HEK293 (cell line): ENCODE data around the gene ARHGAP45.
A peak's percentile ranks its signal among the peaks of the same experiment; 100 is the strongest.

Source experiments
- EGR2 ChIP-seq: fragments of 450-650 bp; formaldehyde crosslinking; IDR thresholded peaks from 2 replicates; pipeline ENCODE4 v1.5.1; 2016; ENCODE audit warnings: low read depth, missing biosample characterization, missing genetic modification characterization
- KLF1 ChIP-seq: fragments of 450-650 bp; formaldehyde crosslinking; IDR thresholded peaks from 2 replicates; pipeline ENCODE4 v1.5.1; 2016; ENCODE audit warnings: missing biosample characterization, missing genetic modification characterization
- OVOL3 ChIP-seq: fragments of 450-650 bp; formaldehyde crosslinking; IDR thresholded peaks from 2 replicates; pipeline ENCODE4 v1.5.1; 2016; ENCODE audit warnings: missing biosample characterization, missing genetic modification characterization
- RBAK ChIP-seq: fragments of 450-650 bp; formaldehyde crosslinking; IDR thresholded peaks from 2 replicates; pipeline ENCODE4 v1.5.1; 2016; ENCODE audit warnings: missing biosample characterization, missing genetic modification characterization
- REPIN1 ChIP-seq: fragments of 450-650 bp; formaldehyde crosslinking; IDR thresholded peaks from 2 replicates; pipeline ENCODE4 v1.5.1; 2017; ENCODE audit warnings: missing biosample characterization, missing genetic modification characterization, low read depth
- SCRT1 ChIP-seq: fragments of 450-650 bp; formaldehyde crosslinking; IDR thresholded peaks from 2 replicates; pipeline ENCODE4 v1.5.1; 2016; ENCODE audit warnings: missing biosample characterization, missing genetic modification characterization, borderline replicate concordance
- SP2 ChIP-seq: fragments of 450-650 bp; formaldehyde crosslinking; IDR thresholded peaks from 2 replicates; pipeline ENCODE4 v1.5.1; 2016; ENCODE audit warnings: missing biosample characterization, missing genetic modification characterization
- YY1 ChIP-seq: fragments of 450-650 bp; formaldehyde crosslinking; IDR thresholded peaks from 2 replicates; pipeline ENCODE4 v1.5.1; 2018; ENCODE audit warnings: missing biosample characterization, missing genetic modification characterization
- ZBTB20 ChIP-seq: fragments of 450-650 bp; formaldehyde crosslinking; IDR thresholded peaks from 2 replicates; pipeline ENCODE4 v1.5.1; 2016; ENCODE audit warnings: missing biosample characterization, missing genetic modification characterization
- ZFP69B ChIP-seq: fragments of 450-650 bp; formaldehyde crosslinking; IDR thresholded peaks from 2 replicates; pipeline ENCODE4 v1.5.1; 2016; ENCODE audit warnings: missing biosample characterization, missing genetic modification characterization
- ZNF114 ChIP-seq: fragments of 450-650 bp; formaldehyde crosslinking; IDR thresholded peaks from 2 replicates; pipeline ENCODE4 v1.5.0; 2017; ENCODE audit warnings: missing biosample characterization, missing genetic modification characterization
- ZNF146 ChIP-seq: fragments of 450-650 bp; formaldehyde crosslinking; IDR thresholded peaks from 2 replicates; pipeline ENCODE4 v1.5.1; 2016; ENCODE audit warnings: missing biosample characterization, missing genetic modification characterization
- ZNF335 ChIP-seq: fragments of 450-650 bp; formaldehyde crosslinking; conservative IDR thresholded peaks from 2 replicates; pipeline ENCODE4 v1.5.1; 2016; ENCODE audit warnings: missing biosample characterization, missing genetic modification characterization
- ZNF354C ChIP-seq: fragments of 450-650 bp; formaldehyde crosslinking; IDR thresholded peaks from 2 replicates; pipeline ENCODE4 v1.5.1; 2016; ENCODE audit warnings: missing biosample characterization, missing genetic modification characterization, low read depth, borderline replicate concordance
- ZNF391 ChIP-seq: fragments of 450-650 bp; formaldehyde crosslinking; IDR thresholded peaks from 2 replicates; pipeline ENCODE4 v1.5.1; 2016; ENCODE audit warnings: low read depth, missing biosample characterization, missing genetic modification characterization, borderline replicate concordance
- ZNF394 ChIP-seq: fragments of 450-650 bp; formaldehyde crosslinking; IDR thresholded peaks from 2 replicates; pipeline ENCODE4 v1.5.1; 2016; ENCODE audit warnings: missing biosample characterization, missing genetic modification characterization, mild to moderate bottlenecking, moderate library complexity, borderline replicate concordance
- ZNF514 ChIP-seq: fragments of 450-650 bp; formaldehyde crosslinking; IDR thresholded peaks from 2 replicates; pipeline ENCODE4 v1.5.1; 2016; ENCODE audit warnings: missing biosample characterization, missing genetic modification characterization
- ZNF529 ChIP-seq: fragments of 450-650 bp; formaldehyde crosslinking; IDR thresholded peaks from 2 replicates; pipeline ENCODE4 v1.5.1; 2017; ENCODE audit warnings: missing genetic modification characterization, missing biosample characterization; ENCODE audit not compliant: insufficient replicate concordance
- ZNF558 ChIP-seq: fragments of 450-650 bp; formaldehyde crosslinking; IDR thresholded peaks from 2 replicates; pipeline ENCODE4 v1.5.1; 2016; ENCODE audit warnings: missing biosample characterization, missing genetic modification characterization
- ZNF785 ChIP-seq: fragments of 450-650 bp; formaldehyde crosslinking; IDR thresholded peaks from 2 replicates; pipeline ENCODE4 v1.5.1; 2016; ENCODE audit warnings: missing biosample characterization, missing genetic modification characterization
- ZNF843 ChIP-seq: fragments of 450-650 bp; formaldehyde crosslinking; IDR thresholded peaks from 2 replicates; pipeline ENCODE4 v1.5.1; 2016; ENCODE audit warnings: missing biosample characterization, missing genetic modification characterization
- TF ChIP-seq, protein P1 (sequence below): fragments of 450-650 bp; formaldehyde crosslinking; optimal IDR thresholded peaks from 2 replicates; pipeline ENCODE3; 2016; ENCODE audit warnings: missing biosample characterization, mild to moderate bottlenecking, missing genetic modification characterization
- TF ChIP-seq, protein P2 (sequence below): fragments of 450-650 bp; IDR thresholded peaks from 2 replicates; pipeline ENCODE4 v1.5.1; 2018; ENCODE audit warnings: missing biosample characterization, missing genetic modification characterization
- TF ChIP-seq, protein P3 (sequence below): fragments of 450-650 bp; formaldehyde crosslinking; IDR thresholded peaks from 2 replicates; pipeline ENCODE4 v1.5.1; 2017; ENCODE audit warnings: missing biosample characterization, mild to moderate bottlenecking, missing genetic modification characterization, moderate library complexity
- TF ChIP-seq, protein P4 (sequence below): fragments of 450-650 bp; IDR thresholded peaks from 2 replicates; pipeline ENCODE4 v1.5.1; 2018; ENCODE audit warnings: missing biosample characterization, mild to moderate bottlenecking, missing genetic modification characterization
- TF ChIP-seq, protein P5 (sequence below): fragments of 450-650 bp; formaldehyde crosslinking; IDR thresholded peaks from 2 replicates; pipeline ENCODE4 v1.5.1; 2016; ENCODE audit warnings: missing biosample characterization, missing genetic modification characterization
- TF ChIP-seq, protein P6 (sequence below): fragments of 450-650 bp; formaldehyde crosslinking; IDR thresholded peaks from 2 replicates; pipeline ENCODE4 v1.5.1; 2016; ENCODE audit warnings: missing biosample characterization, missing genetic modification characterization, borderline replicate concordance
- TF ChIP-seq, protein P7 (sequence below): fragments of 450-650 bp; formaldehyde crosslinking; IDR thresholded peaks from 2 replicates; pipeline ENCODE4 v1.5.1; 2016; ENCODE audit warnings: missing biosample characterization, missing genetic modification characterization

The ARHGAP45 gene

DNA sequence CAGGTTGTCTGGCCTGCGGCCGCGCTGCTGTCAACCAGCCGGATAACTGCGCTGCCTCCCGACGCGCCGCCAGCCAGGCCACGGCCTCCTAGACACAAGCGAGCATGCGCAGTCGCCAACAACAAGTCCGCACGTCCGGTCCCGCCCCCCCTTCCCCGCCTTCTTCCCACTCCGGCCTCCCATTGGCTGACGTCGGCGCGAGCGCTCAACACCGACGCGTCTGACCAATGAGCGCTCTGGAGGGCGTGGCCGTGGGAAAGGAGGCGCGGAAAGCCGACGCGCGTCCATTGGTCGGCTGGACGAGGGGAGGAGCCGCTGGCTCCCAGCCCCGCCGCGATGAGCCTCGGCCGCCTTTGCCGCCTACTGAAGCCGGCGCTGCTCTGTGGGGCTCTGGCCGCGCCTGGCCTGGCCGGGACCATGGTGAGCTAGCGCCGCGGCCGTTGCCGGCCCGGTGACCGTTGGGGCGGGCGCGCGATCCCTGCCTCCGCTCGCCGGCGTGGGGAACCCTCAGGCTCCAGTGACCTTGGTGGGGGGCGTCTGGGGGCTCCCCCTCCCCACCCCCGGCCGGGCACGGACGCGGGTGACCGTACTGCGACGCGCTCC, 36.8 kb downstream of the ARHGAP45 start, which contains the start of gene GPX4 (continued):
- TF ChIP-seq ZNF354C (tag by site-specific recombination) = no peak
- TF ChIP-seq ZNF391 (tag by site-specific recombination) = peak; percentile 42; the same call in 1 of the 2 replicates
- TF ChIP-seq, protein P1, sequence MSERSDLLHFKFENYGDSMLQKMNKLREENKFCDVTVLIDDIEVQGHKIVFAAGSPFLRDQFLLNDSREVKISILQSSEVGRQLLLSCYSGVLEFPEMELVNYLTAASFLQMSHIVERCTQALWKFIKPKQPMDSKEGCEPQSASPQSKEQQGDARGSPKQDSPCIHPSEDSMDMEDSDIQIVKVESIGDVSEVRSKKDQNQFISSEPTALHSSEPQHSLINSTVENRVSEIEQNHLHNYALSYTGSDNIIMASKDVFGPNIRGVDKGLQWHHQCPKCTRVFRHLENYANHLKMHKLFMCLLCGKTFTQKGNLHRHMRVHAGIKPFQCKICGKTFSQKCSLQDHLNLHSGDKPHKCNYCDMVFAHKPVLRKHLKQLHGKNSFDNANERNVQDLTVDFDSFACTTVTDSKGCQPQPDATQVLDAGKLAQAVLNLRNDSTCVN = peak; percentile 85
- TF ChIP-seq OVOL3 (tag by site-specific recombination) = no peak
- TF ChIP-seq, protein P2, sequence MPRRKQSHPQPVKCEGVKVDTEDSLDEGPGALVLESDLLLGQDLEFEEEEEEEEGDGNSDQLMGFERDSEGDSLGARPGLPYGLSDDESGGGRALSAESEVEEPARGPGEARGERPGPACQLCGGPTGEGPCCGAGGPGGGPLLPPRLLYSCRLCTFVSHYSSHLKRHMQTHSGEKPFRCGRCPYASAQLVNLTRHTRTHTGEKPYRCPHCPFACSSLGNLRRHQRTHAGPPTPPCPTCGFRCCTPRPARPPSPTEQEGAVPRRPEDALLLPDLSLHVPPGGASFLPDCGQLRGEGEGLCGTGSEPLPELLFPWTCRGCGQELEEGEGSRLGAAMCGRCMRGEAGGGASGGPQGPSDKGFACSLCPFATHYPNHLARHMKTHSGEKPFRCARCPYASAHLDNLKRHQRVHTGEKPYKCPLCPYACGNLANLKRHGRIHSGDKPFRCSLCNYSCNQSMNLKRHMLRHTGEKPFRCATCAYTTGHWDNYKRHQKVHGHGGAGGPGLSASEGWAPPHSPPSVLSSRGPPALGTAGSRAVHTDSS = no peak
- TF ChIP-seq, protein P3, sequence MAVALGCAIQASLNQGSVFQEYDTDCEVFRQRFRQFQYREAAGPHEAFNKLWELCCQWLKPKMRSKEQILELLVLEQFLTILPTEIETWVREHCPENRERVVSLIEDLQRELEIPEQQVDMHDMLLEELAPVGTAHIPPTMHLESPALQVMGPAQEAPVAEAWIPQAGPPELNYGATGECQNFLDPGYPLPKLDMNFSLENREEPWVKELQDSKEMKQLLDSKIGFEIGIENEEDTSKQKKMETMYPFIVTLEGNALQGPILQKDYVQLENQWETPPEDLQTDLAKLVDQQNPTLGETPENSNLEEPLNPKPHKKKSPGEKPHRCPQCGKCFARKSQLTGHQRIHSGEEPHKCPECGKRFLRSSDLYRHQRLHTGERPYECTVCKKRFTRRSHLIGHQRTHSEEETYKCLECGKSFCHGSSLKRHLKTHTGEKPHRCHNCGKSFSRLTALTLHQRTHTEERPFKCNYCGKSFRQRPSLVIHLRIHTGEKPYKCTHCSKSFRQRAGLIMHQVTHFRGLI = no peak
- TF ChIP-seq KLF1 (tag by site-specific recombination) = peak; percentile 24; the same call in 1 of the 2 replicates
- peak; percentile 35; the same call in 1 of the 2 replicates for TF ChIP-seq YY1 (tag by site-specific recombination)
- TF ChIP-seq ZNF114 (tag by site-specific recombination) = no peak
- no peak for TF ChIP-seq EGR2 (tag by site-specific recombination)
- TF ChIP-seq ZBTB20 = peak; percentile 54; the same call in 1 of the 2 replicates
- TF ChIP-seq, protein P4, sequence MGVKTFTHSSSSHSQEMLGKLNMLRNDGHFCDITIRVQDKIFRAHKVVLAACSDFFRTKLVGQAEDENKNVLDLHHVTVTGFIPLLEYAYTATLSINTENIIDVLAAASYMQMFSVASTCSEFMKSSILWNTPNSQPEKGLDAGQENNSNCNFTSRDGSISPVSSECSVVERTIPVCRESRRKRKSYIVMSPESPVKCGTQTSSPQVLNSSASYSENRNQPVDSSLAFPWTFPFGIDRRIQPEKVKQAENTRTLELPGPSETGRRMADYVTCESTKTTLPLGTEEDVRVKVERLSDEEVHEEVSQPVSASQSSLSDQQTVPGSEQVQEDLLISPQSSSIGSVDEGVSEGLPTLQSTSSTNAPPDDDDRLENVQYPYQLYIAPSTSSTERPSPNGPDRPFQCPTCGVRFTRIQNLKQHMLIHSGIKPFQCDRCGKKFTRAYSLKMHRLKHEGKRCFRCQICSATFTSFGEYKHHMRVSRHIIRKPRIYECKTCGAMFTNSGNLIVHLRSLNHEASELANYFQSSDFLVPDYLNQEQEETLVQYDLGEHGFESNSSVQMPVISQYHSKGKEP (tag by site-specific recombination) = no peak
- peak; percentile 86 for TF ChIP-seq ZNF785 (tag by site-specific recombination)
- TF ChIP-seq ZNF335 = peak; percentile 58
- no peak for TF ChIP-seq ZNF558 (tag by site-specific recombination)
- no peak for TF ChIP-seq ZNF514 (tag by site-specific recombination)
- no peak for TF ChIP-seq ZNF843 (tag by site-specific recombination)
- peak; percentile 100 for TF ChIP-seq SP2 (tag by site-specific recombination)
- 0 out of 2 replicates have a peak, but pooled peaks have one; percentile 32 for TF ChIP-seq ZFP69B (tag by site-specific recombination)
- TF ChIP-seq, protein P5, sequence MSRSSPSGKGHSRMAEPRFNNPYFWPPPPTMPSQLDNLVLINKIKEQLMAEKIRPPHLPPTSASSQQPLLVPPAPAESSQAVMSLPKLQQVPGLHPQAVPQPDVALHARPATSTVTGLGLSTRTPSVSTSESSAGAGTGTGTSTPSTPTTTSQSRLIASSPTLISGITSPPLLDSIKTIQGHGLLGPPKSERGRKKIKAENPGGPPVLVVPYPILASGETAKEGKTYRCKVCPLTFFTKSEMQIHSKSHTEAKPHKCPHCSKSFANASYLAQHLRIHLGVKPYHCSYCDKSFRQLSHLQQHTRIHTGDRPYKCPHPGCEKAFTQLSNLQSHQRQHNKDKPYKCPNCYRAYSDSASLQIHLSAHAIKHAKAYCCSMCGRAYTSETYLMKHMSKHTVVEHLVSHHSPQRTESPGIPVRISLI (tag by site-specific recombination) = no peak
- no peak for TF ChIP-seq REPIN1
- TF ChIP-seq ZNF394 = no peak
- no peak for TF ChIP-seq ZNF529 (tag by site-specific recombination)
- TF ChIP-seq, protein P6, sequence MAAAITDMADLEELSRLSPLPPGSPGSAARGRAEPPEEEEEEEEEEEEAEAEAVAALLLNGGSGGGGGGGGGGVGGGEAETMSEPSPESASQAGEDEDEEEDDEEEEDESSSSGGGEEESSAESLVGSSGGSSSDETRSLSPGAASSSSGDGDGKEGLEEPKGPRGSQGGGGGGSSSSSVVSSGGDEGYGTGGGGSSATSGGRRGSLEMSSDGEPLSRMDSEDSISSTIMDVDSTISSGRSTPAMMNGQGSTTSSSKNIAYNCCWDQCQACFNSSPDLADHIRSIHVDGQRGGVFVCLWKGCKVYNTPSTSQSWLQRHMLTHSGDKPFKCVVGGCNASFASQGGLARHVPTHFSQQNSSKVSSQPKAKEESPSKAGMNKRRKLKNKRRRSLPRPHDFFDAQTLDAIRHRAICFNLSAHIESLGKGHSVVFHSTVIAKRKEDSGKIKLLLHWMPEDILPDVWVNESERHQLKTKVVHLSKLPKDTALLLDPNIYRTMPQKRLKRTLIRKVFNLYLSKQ (tag by site-specific recombination) = no peak
- TF ChIP-seq SCRT1 (tag by site-specific recombination) = no peak
- TF ChIP-seq RBAK (tag by site-specific recombination) = no peak
- TF ChIP-seq, protein P7, sequence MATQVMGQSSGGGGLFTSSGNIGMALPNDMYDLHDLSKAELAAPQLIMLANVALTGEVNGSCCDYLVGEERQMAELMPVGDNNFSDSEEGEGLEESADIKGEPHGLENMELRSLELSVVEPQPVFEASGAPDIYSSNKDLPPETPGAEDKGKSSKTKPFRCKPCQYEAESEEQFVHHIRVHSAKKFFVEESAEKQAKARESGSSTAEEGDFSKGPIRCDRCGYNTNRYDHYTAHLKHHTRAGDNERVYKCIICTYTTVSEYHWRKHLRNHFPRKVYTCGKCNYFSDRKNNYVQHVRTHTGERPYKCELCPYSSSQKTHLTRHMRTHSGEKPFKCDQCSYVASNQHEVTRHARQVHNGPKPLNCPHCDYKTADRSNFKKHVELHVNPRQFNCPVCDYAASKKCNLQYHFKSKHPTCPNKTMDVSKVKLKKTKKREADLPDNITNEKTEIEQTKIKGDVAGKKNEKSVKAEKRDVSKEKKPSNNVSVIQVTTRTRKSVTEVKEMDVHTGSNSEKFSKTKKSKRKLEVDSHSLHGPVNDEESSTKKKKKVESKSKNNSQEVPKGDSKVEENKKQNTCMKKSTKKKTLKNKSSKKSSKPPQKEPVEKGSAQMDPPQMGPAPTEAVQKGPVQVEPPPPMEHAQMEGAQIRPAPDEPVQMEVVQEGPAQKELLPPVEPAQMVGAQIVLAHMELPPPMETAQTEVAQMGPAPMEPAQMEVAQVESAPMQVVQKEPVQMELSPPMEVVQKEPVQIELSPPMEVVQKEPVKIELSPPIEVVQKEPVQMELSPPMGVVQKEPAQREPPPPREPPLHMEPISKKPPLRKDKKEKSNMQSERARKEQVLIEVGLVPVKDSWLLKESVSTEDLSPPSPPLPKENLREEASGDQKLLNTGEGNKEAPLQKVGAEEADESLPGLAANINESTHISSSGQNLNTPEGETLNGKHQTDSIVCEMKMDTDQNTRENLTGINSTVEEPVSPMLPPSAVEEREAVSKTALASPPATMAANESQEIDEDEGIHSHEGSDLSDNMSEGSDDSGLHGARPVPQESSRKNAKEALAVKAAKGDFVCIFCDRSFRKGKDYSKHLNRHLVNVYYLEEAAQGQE (tag by site-specific recombination) = no peak
- no peak for TF ChIP-seq ZNF146
